KMS-11 (cell line): ENCODE measurements around the gene NELFB.

ENCODE experiments used
- H2AFZ ChIP-seq: fragments of 200-600 bp; sonication (generic); 2 replicates; pipeline ENCODE4 v1.6.1; 2016; ENCODE audit warnings: antibody characterized with exemption, mixed run types, low read depth
- H3K27ac ChIP-seq: fragments of 200-600 bp; sonication (generic); 2 replicates; pipeline ENCODE4 v1.6.1; 2016; ENCODE audit warnings: mild to moderate bottlenecking, mixed run types
- H3K27me3 ChIP-seq: fragments of 200-600 bp; sonication (generic); 2 replicates; pipeline ENCODE4 v1.6.1; 2017; ENCODE audit warnings: mild to moderate bottlenecking, low read depth, mixed run types, moderate library complexity; ENCODE audit not compliant: insufficient read depth
- H3K36me3 ChIP-seq: fragments of 200-600 bp; sonication (generic); 2 replicates; pipeline ENCODE4 v1.6.1; 2017; ENCODE audit warnings: mild to moderate bottlenecking, mixed run types; ENCODE audit not compliant: insufficient read depth
- H3K4me1 ChIP-seq: fragments of 200-600 bp; sonication (generic); 2 replicates; pipeline ENCODE4 v1.6.1; 2016; ENCODE audit warnings: mild to moderate bottlenecking, low read depth, mixed run types; ENCODE audit not compliant: poor library complexity, severe bottlenecking
- H3K4me2 ChIP-seq: fragments of 200-600 bp; sonication (generic); 2 replicates; pipeline ENCODE4 v1.7.0; 2016; ENCODE audit warnings: mild to moderate bottlenecking, mixed run types
- H3K4me3 ChIP-seq: fragments of 200-600 bp; sonication (generic); IDR thresholded peaks from 2 replicates; pipeline ENCODE4 v1.6.1; 2017; ENCODE audit warnings: low read depth, low read length, mixed read lengths; ENCODE audit not compliant: insufficient read depth
- H3K79me2 ChIP-seq: fragments of 200-600 bp; sonication (generic); 2 replicates; pipeline ENCODE4 v1.6.1; 2016; ENCODE audit warnings: low read depth, mixed run types; ENCODE audit not compliant: insufficient read depth
- H3K9ac ChIP-seq: fragments of 200-600 bp; sonication (generic); 2 replicates; pipeline ENCODE4 v1.6.1; 2016; ENCODE audit warnings: mild to moderate bottlenecking, mixed run types
- H4K20me1 ChIP-seq: fragments of 200-600 bp; sonication (generic); 2 replicates; pipeline ENCODE4 v1.6.1; 2016; ENCODE audit warnings: mild to moderate bottlenecking, mixed run types; ENCODE audit not compliant: insufficient read depth
- CTCF ChIP-seq: fragments of 200-600 bp; sonication (generic); conservative IDR thresholded peaks from 2 replicates; pipeline ENCODE4 v1.6.1; 2017; ENCODE audit warnings: low read depth, mild to moderate bottlenecking, antibody characterized with exemption, low read length, moderate library complexity, mixed read lengths

NELFB gene

GRCh38 chr9:137220317-137221094 lies 34.6 kb upstream of the NELFB start:
- no peak overlapping the region for H3K4me3 ChIP-seq
- no peak overlapping the region for H3K9ac ChIP-seq
- H3K36me3 ChIP-seq: no peaks in the 10 kb centered on the region
- H3K4me2 ChIP-seq: no peak overlapping the region
- H3K27me3 ChIP-seq: no peaks in the 10 kb centered on the region
- H3K79me2 ChIP-seq: no peaks in the 10 kb centered on the region
- no peak for TF ChIP-seq CTCF
- H2AFZ ChIP-seq: no peak overlapping the region
- peaks cover 10% of the 10 kb centered on the region for H3K4me1 ChIP-seq
- H4K20me1 ChIP-seq: no peaks in the 10 kb centered on the region
- H3K27ac ChIP-seq: no peak overlapping the region

- no peaks in the 10 kb centered on the region; the same call in 1 of the 2 replicates for H3K27me3 ChIP-seq
- no peak overlapping the region for H3K4me3 ChIP-seq
- no peak overlapping the region for H3K27ac ChIP-seq
- TF ChIP-seq CTCF: no peak
- peaks cover 10% of the 10 kb centered on the region for H3K4me1 ChIP-seq
- no peak overlapping the region for H3K9ac ChIP-seq
- no peaks in the 10 kb centered on the region for H4K20me1 ChIP-seq
- no peak overlapping the region for H2AFZ ChIP-seq
- H3K79me2 ChIP-seq: no peaks in the 10 kb centered on the region
- H3K4me2 ChIP-seq: no peak overlapping the region
- no peaks in the 10 kb centered on the region for H3K36me3 ChIP-seq
These were observed 34.0 kb upstream of the NELFB start for GRCh38 chr9:137221095-137221505.

- no peak overlapping the region for H3K9ac ChIP-seq
- no peaks in the 10 kb centered on the region for H3K36me3 ChIP-seq
- H3K4me2 ChIP-seq: no peak overlapping the region
- H4K20me1 ChIP-seq: no peaks in the 10 kb centered on the region
- H3K4me1 ChIP-seq: peaks cover 10% of the 10 kb centered on the region
- no peak for TF ChIP-seq CTCF
- H3K79me2 ChIP-seq: no peaks in the 10 kb centered on the region
- no peak overlapping the region for H3K27ac ChIP-seq
- H3K4me3 ChIP-seq: no peak overlapping the region
- peaks cover 3% of the 10 kb centered on the region; the same call in 1 of the 2 replicates for H3K27me3 ChIP-seq
- no peak overlapping the region for H2AFZ ChIP-seq
These were observed 33.5 kb upstream of the NELFB start for GRCh38 chr9:137221506-137222111.

- H3K27ac ChIP-seq: no peak within 1 kb of the TSS
- no peak within 1 kb of the TSS for H3K9ac ChIP-seq
- no peaks in the 10 kb centered on the region for H3K79me2 ChIP-seq
- no peak within 1 kb of the TSS for H3K4me3 ChIP-seq
- peak within 1 kb of the TSS; percentile 69; the same call in 1 of the 2 replicates for H2AFZ ChIP-seq
- no peaks in the 10 kb centered on the region for H3K36me3 ChIP-seq
- TF ChIP-seq CTCF: no peak
- peaks cover 3% of the 10 kb centered on the region; the same call in 1 of the 2 replicates for H3K27me3 ChIP-seq
- peak within 1 kb of the TSS; percentile 88 for H3K4me2 ChIP-seq
- no peaks in the 10 kb centered on the region for H4K20me1 ChIP-seq
- peaks cover 10% of the 10 kb centered on the region for H3K4me1 ChIP-seq
These were observed 32.7 kb upstream of the NELFB start, which contains the start of gene RNF208 for GRCh38 chr9:137222190-137223077. TSS of gene RNF208 (minus strand) at chr9:137222240. CDS start at chr9:137221212, 1,028 bp downstream.
